Retinal pigment epithelial cell (primary cell): ENCODE data around the gene FN3KRP.

Experiments
- DNase-seq: peaks from one replicate; pipeline ENCODE4 v3.0.0-alpha.2; 2010; ENCODE audit warnings: low read depth
- H3K4me3 ChIP-seq: 2 replicates; pipeline ENCODE4 v1.5.1; 2011; ENCODE audit warnings: mild to moderate bottlenecking, low read length, control low read depth, moderate library complexity
- CTCF ChIP-seq: conservative IDR thresholded peaks from 2 replicates; pipeline ENCODE4 v1.5.1; 2011; ENCODE audit warnings: low read depth, low read length, control low read depth, inconsistent platforms

Gene FN3KRP

GRCh38 chr17:82674656-82675475 is 41.6 kb upstream of the FN3KRP start:
- TF ChIP-seq CTCF: no peak
- DNase-seq: no peak
- H3K4me3 ChIP-seq: no peak overlapping the region

DNA sequence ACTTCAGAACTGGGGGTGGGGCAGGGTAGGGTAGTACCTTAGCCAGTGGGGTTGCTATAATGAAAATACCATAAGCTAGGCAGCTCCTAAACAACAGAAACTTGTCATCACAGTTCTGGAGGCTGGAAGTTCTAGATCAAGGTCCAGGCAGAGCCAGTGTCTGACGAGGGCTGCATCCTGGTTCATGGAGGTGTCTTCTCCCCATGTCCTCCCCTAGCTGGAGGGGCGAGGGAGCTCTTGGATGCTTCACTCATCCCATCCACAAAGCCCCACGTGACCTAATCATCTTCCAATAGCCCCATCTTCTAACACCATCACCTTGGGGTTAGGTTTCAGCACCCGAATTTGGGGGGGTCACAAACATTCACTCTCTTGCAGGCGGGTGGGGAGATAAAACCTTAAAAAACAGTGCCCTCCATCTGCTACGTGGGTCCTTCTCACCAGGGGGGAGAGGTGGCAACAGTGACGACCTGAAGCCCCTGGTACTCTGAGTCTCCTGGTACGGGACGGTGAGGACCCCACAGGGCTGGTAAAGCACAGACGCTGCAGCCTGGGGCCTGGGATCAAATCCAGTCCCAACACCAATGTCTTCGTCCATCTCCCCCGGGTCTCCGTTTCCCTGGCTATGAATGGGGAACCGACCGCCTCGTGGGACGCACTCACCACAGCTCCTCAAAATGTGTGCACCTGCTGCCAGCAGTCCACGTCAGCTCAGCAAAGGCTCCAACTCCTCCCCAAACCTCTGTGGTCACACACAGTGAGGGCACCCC is 40.8 kb upstream of the FN3KRP start:
- no peak overlapping the region for H3K4me3 ChIP-seq
- TF ChIP-seq CTCF: no peak
- DNase-seq: no peak

DNA sequence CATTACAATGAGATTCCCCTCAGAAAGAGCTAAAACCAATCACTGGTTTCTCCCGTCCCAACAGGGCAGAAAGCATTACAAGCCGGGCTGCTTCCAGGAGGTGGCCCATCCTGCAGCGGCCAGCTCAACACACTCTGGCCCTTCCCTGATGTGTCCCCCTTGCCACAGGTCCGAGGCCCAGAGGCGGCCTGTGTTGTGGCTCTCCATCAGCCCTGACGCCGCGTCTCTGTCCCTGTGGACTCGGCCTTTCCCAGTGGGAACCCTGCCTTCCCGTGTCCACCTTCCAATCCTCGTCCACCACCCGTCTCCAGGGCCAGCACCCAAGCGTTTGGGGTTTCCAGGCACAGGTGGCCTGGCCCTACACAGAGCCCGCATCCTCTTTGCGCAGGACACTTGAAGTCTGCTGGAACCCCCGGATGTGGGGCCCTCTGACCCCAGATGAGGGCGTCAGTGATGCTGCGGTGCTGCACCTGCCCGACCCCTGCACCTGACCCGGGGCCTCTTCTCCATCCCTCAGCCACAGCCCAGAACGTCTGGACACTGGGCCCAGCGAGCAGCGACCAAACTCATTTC is 39.1 kb upstream of the FN3KRP start:
- no peak for TF ChIP-seq CTCF
- no peak for DNase-seq
- no peak overlapping the region for H3K4me3 ChIP-seq

- no peak overlapping the region for H3K4me3 ChIP-seq
- DNase-seq: no peak
- no peak for TF ChIP-seq CTCF
Observed at GRCh38 chr17:82678265-82678891, 38.1 kb upstream of the FN3KRP start.

GRCh38 chr17:82679586-82680465 is 36.7 kb upstream of the FN3KRP start:
- DNase-seq: no peak
- no peak overlapping the region for H3K4me3 ChIP-seq
- TF ChIP-seq CTCF: no peak

DNA sequence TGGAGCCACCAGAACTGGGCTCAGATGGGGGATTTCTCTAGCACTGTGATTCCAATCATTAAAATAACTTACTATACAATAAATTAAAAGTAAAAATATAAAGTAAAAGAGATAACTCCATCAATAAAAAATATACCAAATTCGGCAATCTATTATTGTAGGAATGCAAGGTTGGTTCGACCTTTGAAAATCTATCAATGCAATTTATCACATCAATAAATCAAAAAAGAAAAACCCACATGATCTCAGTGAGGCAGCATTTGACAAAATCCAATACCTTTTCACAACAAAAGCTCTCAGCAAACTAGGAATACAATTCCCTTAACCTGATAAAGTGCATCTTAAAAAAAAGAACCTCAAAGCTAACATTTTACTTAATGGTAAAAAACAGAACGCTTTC is 35.0 kb upstream of the FN3KRP start:
- TF ChIP-seq CTCF: no peak
- DNase-seq: no peak
- H3K4me3 ChIP-seq: no peak overlapping the region
